GM20431 (cell line): ENCODE data around the gene KBTBD6.
"Not testable (repeated sequence)": the region's sequence is repeated elsewhere in the genome, so short reads cannot be mapped to it uniquely, and the experiment has no call there.

ENCODE experiments used
- in situ Hi-C: fragments of 300-500 bp; cut with MseI, MboI; formaldehyde crosslinking; loops from one replicate; pipeline ENCODE4 v1.15.0; 2020; ENCODE audit warnings: low sequenced_read_pairs; ENCODE audit not compliant: unreplicated experiment

Gene KBTBD6

GRCh38 chr13:41136396-41137031 is 3.9 kb upstream of the KBTBD6 start:
- in situ Hi-C loops = no loop called here

- in situ Hi-C loops = no loop called here
These were observed 1.3 kb upstream of the KBTBD6 start for GRCh38 chr13:41133951-41134350.

- in situ Hi-C loops = not testable (repeated sequence)
These were observed 716 bp downstream of the KBTBD6 start for GRCh38 chr13:41131660-41132511.

- in situ Hi-C loops = not testable (repeated sequence)
These were observed 1.4 kb downstream of the KBTBD6 start for GRCh38 chr13:41131189-41131588.

- in situ Hi-C loops = no loop called here
These were observed 2.2 kb downstream of the KBTBD6 start for GRCh38 chr13:41130356-41130755.

GRCh38 chr13:41127701-41128100 is 4.9 kb downstream of the KBTBD6 start:
- in situ Hi-C loops = no loop called here

- in situ Hi-C loops = no loop called here
These were observed 9.8 kb downstream of the KBTBD6 start for GRCh38 chr13:41122838-41123237.

- in situ Hi-C loops = no loop called here
These were observed 14.7 kb downstream of the KBTBD6 start for GRCh38 chr13:41117869-41118268.

GRCh38 chr13:41111454-41111853 is 21.1 kb downstream of the KBTBD6 start:
- in situ Hi-C loops = no loop called here

GRCh38 chr13:41107584-41108014 is 25.0 kb downstream of the KBTBD6 start:
- in situ Hi-C loops = no loop called here

GRCh38 chr13:41107104-41107571 is 25.5 kb downstream of the KBTBD6 start:
- in situ Hi-C loops = no loop called here

- in situ Hi-C loops = no loop called here
These were observed 32.6 kb downstream of the KBTBD6 start for GRCh38 chr13:41099986-41100385.

GRCh38 chr13:41098761-41099160 is 33.8 kb downstream of the KBTBD6 start:
- in situ Hi-C loops = no loop called here

- in situ Hi-C loops = not testable (repeated sequence)
These were observed 36.9 kb downstream of the KBTBD6 start for GRCh38 chr13:41095681-41096080.

- in situ Hi-C loops = no loop called here
These were observed 46.5 kb downstream of the KBTBD6 start for GRCh38 chr13:41085961-41086585.

GRCh38 chr13:41079725-41080124 is 52.9 kb downstream of the KBTBD6 start:
- in situ Hi-C loops = no loop called here
